ENCODE data around the gene PIP4K2B.
"Not testable (repeated sequence)": the region's sequence is repeated elsewhere in the genome, so short reads cannot be mapped to it uniquely, and the experiment has no call there.

Gene PIP4K2B

DNA sequence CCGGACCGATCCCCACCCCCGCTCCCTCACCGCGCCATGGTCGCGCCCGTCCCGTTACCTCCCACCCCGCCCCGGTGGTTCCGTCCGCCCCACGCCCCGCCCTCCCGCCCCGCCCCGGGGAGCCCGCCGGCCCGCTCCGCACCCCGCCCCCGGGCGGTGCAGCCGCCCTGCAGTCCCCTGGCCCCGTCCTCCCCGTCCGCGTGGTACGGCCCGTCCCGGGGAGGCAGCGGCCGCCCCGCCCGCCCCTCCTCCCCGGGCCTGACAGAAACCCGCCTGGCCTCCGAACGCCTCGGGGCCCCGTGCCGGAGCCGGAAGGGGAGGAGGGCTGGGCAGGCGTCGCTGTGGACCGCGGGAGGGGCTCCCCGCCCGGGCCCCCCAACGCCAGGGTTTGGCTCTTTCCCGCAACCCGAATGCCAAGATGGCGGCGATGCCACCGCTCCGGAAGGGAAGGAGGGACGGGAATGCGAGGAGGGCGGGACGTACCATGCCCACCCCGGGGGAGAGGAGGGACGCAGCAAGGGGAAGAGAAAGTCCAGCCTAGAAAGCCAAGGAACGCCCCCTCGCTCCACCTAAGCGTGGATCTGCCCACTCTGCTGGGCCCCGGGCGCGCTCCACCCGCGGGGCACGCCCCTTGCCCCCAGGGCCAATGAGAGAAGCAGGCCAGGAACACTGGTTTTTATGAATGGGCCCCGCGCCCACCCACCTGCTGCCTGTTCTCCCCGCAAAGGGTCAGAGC, at the start of gene PIP4K2B:
PIP4K2B (minus strand) TSS at position 56 of the 736 bp plus-strand sequence. CDS start 132 bp downstream, outside the sequence.
- peak; percentile 99 for DNase-seq (ENCODE audit: low read depth, low spot score)

DNA sequence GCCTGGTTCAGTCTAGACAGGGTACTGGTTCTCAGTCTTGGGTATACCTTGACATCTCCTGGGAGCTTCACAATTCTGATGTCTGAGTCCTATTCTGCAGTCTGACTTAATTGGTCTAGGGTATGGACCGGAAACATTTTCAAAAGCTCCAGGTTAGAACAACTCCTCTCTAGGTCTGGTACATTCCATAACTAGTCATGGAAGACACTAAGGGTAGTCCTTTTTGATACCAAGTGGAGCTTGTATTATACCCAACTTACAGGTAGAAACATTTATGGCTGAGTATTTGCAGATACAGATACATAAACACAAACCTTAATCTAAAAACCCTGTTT, 49.2 kb upstream of the PIP4K2B start:
- no peak for DNase-seq (ENCODE audit: low read depth, low spot score)

DNA sequence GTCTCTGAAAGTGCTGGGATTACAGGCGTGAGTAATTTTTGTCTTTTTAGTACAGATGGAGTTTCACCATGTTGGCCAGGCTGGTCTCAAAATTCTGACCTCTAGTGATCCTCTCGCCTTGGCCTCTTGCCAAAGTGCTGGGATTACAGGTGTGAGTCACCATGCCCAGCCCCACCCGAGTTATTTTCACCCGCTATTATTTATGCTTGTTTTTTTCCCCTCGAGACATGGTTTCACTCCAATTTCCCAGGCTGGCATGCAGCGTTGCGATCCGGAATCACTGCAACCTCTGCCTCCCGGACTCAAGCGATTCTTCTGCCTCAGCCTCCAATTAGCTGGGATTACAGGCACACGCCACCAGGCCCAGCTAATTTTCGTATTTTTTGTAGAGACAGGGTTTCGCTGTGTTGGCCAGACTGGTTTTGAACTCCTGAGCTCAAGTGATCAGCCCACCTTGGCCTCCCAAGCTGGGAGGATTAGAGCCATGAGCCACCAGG, 45.0 kb upstream of the PIP4K2B start:
- peak; percentile 27 for DNase-seq (ENCODE audit: low read depth, low spot score)

DNA sequence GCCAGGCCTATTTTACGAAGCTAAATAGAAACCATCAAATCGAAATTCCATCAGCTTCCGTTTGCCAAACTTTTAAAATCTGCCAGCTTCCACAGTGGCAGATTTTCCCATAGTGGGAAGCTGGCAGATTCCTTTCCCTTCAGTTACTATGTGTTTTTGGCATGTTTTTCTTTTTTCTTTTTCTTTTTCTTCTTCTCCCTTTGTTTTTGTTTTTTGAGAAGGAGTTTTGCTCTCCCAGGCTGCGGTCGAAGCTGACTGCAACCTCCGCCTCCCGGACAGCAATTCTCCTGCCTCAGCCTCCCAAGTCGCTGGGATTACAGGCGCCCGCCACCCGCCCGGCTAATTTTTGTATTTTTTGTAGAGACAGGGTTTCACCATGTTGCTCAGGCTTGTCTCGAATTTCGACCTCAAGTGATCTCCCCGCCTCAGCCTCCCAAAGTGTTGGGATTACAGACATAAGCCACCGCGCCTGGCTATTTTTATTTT, 26.4 kb upstream of the PIP4K2B start:
- no peak for DNase-seq (ENCODE audit: low read depth, low spot score)

DNA sequence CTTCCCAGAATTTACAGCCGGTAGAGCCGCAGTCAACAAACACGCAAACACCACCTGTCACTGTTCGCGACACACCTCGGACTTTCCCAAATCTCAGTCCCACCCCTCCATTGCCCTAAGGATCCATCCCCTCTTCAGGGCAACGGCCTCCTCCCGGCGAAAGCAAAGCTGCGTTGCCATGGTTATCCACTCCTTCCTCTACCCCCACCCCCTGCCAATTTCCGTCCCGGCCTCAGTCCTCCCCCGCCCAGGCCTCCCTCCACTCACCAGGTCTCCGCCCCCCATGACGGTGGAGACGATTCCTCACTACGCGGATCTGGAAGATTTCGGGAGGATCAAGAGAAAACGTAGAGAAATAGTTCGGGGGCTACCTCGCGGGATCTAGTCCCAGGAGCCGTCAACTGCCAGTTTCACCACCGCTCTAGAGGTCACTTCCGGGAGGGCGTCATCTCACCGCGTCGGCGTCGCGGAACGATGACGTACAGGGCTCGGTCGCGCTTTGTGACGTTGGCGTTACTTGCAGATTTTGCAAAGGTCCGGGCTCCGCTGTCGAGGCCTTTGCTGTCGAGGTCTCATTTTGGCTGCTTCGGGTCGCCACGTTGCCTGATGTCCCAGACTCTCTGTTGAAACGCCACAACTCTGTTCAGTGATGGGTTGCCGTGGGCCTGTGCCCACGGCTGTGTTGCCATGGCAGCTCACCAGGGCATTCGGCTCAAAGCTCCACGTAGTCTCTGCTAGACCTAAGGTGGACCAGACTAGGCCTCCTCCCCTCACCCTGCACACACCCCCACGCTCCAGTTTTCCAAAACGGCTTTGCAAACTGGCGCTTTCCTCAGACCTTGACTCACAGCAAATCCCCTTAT, 25.8 kb upstream of the PIP4K2B start, which contains the start of gene CWC25:
CWC25 (minus strand) TSS at position 423 of the 863 bp plus-strand sequence; CDS start at position 285, 138 bp downstream.
- DNase-seq (ENCODE audit: low read depth, low spot score): peak; percentile 99

DNA sequence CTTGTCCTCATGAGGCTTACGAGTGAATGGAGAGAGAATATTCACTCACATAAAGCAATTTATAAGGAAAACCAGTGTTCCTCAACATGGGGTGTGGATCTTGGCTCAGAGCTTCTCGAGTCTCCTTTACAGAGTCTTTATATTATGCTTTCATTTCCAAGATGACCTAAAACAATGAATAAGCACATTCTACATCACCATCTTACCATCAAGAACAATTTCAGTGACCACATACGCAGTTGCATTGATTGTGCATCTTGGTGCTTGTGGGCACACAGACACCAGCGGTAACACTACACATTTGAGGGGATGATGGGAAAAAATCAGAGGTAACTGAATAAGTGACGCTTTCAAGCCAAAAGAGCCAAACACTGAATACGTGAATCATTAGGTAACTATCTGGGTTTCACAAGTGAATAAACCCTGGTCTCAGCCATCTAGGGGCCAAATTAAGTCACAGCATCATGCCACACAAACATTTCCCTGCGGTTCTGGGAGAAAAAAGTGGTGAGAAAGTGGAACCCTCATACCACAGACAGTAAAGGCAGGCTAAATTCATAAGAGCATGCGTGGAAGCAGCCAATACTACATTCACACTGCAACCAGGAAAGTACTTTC, 16.3 kb upstream of the PIP4K2B start:
- peak; percentile 87 for DNase-seq (ENCODE audit: low read depth, low spot score)

DNA sequence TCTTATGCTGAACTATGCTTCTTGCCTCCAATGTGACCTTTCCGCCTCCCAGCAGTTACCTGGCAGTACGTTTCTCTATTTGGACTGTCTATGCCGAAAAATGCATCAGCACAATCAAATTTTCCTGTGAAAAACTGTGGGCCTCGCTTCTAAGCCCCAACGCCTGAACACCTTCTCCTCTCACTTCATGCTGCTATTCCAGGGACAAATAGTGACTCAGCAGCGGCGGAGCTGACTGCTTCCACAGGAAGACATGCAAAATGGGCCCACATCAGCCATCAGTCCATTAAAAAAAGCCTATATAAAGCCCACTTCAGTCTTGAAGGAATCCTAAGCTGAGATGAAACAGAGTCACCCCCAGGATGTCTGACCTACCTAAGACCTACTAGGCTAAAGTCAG, 10.5 kb upstream of the PIP4K2B start:
- DNase-seq (ENCODE audit: low read depth, low spot score): no peak

DNA sequence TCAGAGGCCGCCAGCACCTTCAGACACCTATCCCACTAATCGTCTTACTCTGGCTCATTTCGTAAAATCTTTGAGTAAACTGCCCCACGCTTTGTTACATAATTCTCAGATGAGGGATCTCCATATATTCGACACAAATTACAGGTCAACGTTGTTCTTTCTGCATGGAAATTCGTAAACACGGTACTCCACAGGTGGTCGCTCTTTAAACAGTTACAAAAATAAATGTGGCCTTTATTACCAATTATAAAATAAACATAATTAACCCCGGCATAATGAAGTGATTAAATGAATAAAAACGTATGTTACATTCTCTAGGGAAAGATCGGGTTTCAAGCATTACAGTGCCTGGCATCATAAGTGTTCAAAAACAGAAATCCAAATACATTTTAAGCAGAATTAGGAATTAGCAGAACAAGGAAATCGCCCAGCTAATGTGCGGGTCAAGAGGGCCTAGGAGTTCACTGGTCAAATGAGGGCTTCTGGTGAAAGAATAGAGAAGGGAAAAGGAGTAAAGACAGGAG, 943 bp upstream of the PIP4K2B start:
- DNase-seq (ENCODE audit: low read depth, low spot score): no peak

DNA sequence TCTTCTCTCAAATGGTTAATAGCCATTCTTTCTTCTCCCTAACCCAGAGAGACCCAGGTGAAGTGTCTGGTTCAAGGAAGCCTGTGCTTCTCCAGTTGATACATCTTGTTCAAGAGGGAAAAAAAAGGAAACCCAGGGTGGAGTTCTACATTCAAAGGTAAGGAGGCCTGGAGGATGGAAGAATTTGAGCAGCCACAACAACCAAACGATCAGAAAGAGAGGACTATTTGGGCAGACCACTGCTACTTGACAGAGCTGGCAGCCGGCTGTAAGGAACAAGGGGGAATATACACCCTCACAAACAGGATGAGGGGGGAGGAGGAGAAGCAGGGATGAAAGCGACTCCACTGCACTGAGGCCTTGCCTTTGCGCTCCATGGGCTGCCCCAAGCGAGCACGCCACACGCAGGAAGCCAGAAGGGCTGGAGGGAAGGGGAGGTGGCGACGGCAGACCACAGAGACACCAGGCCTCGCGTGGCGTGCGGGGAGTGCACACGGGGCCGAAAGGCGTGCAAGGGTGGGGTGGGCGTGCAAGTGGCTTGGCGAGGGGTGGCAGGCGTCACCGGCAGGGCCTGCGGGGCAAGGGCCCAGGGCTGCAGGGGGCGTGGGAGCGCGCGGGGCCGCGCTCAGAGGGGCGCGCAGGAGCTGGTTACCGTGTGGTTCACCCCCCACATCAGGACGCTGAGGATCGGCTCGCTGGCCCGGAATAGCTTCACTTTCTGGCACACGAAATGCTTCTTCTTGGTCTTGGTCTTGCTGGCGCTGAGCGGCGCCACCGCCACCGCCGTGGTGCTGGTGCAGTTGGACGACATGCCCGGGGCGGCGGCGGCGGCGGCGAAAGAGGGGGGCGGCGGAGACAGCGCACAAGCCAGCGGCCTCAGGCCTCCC, 499 bp downstream of the PIP4K2B start:
- DNase-seq (ENCODE audit: low read depth, low spot score): peak; percentile 66

DNA sequence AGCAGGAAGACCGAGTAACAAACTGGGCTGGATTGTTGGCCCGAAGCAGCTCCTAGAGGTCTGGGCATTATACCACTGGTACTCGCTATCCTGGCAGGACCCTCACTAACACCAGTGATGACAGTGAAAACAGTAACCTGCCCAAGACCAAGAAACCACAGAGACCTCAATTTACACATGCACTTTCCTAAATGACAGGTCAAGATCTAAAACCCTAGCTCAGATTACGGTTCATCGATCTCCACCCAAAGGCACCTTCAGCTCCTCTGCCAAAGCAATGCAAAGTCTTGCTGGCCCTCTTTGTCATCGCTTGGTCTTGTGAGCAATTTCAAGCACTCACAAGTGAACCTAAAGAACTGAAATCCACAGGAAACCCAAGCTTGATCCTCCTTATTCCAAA, 1.5 kb downstream of the PIP4K2B start:
- DNase-seq (ENCODE audit: low read depth, low spot score): no peak

DNA sequence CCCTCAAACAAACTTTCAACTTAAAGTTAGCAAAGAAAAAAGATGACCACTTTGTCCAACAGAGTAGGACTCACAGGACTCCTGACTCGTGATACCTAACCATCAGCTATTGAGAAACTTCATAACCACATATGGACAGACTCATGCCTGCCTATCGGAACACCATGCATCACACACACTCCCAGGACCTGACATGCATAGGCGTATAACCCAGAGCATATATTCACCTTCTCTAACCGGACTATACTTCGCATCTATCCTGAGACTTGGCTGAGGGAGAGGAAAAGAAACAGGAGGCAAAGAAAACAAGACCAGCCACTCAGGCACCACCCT, 2.2 kb downstream of the PIP4K2B start:
- DNase-seq (ENCODE audit: low read depth, low spot score): no peak

DNA sequence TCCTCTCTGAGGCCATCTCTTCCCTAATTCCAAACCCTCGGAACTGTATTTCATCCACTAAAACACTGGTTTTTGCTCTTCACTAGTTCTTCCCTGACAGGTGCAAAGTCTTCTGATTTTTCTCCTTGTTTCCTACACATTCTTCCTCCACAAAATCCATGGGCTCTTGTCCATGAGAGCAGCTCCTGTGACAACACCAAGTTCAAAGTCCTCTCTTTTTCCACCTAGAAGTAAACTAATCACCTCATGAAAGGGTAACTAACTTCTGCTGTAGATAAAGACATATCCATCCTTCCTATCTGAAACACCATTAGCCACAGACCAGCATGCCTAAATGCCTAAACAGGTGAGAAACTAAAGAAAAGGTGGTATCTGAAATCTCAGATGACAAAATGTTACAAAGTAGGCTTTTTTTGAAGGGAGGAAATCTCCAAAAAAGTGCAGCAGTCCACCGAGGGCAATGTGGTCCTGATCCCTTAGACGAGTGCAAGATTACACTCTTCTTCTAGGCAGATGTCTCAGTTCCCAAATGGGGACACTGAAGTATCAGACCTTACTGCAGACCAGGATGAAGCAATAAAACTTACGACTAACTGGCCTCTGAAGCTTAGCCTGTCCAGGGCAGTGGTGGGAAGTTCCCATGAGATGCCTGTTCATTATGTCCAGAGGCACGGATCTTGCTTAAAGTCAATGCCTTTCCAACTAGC, 2.8 kb downstream of the PIP4K2B start:
- no peak for DNase-seq (ENCODE audit: low read depth, low spot score)

DNA sequence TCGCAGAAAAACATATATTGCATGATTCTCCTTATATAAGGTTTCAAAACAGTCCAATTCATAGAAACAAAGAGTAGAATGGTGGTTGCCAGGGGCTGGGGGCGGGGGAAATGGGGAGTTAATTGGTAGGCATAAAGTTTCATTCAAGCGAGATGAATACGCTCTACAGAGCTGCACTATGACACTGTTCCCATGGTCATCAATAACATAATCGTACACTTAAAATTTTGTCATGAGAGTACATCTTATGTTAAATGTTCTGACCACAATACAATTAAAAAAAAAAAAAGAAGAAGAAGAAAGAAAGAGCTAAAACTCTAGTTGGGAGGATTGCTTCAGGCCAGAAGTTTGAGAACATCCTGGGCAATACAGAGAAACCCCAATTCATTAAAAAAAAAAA, 5.1 kb downstream of the PIP4K2B start:
- no peak for DNase-seq (ENCODE audit: low read depth, low spot score)

DNA sequence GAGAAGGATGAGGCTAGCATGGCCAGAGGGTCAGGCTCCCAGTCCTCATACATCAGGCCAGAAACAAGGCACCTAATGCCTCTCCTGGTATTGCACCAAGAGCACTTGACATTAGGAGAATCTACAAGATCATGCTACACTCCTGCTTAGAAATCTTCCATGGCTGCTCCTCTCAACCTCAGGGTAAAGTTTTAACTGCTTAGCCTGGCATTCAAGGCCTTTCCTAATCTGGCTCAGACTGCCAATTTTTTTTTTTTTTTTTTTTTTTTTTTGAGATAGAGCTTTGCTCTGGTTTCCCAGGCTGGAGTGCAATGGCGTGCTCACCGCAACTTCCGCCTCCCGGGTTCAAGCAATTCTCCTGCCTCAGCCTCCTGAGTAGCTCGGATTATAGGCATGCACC, 8.2 kb downstream of the PIP4K2B start:
- DNase-seq (ENCODE audit: low read depth, low spot score): no peak

DNA sequence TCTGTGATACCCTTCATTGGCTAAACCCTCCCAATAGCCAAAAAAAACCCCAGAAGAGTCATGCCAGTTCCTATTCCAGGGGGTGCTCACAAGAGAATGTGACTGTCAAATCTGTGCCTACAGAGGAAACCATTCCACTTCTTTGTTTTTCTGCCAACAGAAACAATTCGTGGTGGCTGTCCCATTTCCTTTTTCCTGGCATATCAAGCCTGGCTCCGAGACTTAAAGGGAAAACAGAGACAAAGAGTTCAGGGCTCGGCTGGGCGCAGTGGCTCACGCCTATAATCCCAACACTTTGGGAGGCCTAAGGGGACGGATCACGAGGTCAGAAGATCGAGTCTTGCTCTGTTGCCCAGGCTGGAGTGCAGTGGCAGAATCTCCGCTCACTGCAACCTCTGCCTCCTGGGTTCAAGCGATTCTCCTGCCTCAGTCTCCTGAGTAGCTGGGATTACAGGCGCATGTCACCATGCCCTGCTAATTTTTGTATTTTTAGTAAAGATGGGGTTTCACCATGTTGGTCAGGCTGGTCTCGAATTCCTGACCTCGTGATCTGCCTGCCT, 9.1 kb downstream of the PIP4K2B start:
- peak; percentile 36 for DNase-seq (ENCODE audit: low read depth, low spot score)

DNA sequence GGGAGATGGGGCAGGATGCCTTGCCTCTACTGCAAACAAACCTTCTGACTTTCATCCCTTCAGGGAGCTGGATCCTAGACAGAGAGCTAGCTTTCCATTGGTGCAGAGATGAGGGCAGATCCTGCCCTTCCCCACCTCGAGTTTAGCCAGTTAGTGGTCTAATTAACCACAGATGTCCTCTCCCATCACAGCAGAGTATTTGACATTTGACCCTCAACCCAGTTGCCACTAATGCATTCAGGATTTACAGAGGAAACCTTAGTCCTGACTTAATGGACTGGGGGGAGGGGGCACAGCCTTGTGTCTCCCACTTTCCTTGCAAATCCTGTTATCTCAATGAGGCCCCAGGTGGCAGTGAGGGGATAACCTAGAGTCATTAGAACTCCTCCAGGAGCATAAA, 10.2 kb downstream of the PIP4K2B start:
- DNase-seq (ENCODE audit: low read depth, low spot score): no peak

DNA sequence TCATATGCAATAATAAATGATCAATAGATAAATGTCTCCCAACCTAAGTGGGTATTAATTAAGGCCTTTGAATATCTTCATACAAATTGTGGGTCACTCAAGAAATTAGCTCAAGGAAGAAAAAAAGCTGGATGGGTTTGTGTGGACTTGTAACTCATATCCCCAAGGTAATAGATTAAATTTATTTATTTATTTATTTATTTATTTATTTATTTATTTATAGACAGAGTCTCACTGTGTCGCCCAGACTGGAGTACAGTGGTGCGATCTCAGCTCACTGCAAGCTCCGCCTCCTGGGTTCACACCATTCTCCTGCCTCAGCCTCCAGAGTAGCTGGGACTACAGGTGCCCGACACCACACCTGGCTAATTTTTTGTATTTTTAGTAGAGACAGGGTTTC, 11.4 kb downstream of the PIP4K2B start:
- DNase-seq (ENCODE audit: low read depth, low spot score): not testable (repeated sequence)

DNA sequence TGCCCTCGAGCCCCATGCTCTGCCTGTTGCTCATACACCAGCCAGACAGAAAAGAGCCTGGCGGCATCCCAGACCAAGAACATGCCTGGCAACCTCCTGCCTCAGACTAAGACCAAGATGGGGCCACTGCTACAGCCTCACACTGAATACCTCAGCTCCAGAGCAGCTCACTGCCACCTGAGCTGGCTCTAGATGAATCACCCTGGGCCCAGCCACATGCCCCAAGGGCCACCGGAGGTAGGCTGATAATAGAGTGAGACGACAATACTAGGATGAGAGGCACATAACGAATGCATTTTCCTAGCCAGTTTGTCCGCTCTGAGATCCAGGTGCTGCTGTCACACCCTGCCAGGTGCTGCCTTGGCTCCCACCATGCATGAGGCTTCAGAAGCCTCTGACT, 13.0 kb downstream of the PIP4K2B start:
- no peak for DNase-seq (ENCODE audit: low read depth, low spot score)

DNA sequence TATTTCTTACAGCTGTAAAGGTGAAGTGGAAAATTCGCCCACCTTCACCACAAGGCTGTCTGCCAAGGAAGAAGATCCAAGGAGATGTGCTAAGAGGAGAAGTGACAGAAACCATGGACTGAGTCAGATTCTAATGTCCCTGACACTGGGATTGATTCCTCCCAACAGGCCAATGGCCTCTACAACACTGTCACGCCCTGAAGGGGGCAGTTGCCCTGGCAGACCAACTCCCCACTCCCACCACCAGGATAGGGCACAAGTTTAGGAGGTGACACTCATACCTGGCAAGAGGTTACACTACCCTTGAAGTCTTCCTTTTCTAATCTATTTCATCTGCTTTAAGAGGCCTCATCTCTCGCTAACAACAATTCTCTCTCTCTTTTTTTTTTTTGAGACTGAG, 16.1 kb downstream of the PIP4K2B start:
- DNase-seq (ENCODE audit: low read depth, low spot score): no peak

Data from astrocyte of the hippocampus (primary cell).